ENCODE data around the gene YJEFN3.

Gene YJEFN3

GRCh38 chr19:19528721-19529490 is at the start of gene YJEFN3:
YJEFN3 (plus strand) TSS chr19:19528911; CDS start chr19:19528933, 22 bp downstream.
- DNase-seq, result no peak

DNA sequence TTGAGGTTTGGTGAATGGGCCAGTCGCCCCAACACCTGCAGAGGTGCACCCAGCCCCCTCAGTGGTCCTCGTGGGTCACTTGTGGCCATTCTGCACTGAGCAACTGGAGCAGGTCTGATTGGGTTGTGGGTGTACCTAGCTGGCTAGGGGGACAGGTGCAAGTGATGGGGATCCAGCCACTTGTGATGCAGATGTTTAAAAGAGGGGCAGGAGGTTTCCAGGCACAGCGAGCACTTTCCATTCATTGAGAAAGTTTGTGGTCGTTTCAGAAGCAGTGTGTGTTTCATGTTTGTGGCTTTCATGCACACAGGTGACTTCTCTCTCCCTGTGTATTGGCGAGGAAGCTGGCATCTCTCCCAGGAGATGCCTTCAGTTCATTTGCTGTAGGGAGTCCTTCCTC is 48.0 kb upstream of the YJEFN3 start:
- DNase-seq, result no peak

DNA sequence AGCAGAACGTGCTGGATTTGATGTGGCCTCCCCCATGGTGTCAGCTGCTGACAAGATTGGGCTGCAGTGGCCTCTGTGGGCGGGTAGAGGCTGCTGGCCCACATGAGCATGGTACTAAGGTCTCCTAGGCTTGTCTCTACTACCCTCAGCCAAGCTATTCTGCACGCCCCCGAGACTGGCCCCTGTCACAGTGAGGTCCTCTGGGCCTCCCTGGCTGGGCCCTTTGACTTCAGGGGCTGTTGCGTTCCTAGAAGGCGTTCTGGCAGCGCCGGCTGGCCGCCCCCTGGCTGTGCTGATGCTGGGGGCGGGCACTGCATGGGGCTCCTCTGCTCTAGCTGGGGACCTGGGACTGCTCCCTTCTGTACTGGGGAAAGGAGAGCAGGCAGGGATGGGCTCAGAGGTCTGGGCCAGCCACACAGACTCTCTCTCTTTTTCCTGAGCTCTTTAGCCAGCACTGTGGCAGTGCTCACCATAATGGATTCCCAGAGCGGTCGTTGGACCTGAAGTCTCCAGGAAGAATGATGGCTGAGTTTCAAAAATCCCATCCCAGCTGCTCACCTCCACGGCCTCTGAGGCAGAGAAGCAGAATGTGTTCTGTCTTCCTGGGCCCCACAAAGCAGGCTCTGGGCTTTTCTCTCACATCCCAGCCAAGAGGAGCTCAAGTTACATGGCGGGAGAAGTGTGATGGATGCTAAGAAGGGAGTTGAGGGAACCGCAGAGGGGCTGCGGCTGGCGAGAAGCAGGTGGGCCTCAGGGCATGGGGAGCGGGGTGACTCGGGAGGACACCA is 45.7 kb upstream of the YJEFN3 start:
- no peak for DNase-seq

DNA sequence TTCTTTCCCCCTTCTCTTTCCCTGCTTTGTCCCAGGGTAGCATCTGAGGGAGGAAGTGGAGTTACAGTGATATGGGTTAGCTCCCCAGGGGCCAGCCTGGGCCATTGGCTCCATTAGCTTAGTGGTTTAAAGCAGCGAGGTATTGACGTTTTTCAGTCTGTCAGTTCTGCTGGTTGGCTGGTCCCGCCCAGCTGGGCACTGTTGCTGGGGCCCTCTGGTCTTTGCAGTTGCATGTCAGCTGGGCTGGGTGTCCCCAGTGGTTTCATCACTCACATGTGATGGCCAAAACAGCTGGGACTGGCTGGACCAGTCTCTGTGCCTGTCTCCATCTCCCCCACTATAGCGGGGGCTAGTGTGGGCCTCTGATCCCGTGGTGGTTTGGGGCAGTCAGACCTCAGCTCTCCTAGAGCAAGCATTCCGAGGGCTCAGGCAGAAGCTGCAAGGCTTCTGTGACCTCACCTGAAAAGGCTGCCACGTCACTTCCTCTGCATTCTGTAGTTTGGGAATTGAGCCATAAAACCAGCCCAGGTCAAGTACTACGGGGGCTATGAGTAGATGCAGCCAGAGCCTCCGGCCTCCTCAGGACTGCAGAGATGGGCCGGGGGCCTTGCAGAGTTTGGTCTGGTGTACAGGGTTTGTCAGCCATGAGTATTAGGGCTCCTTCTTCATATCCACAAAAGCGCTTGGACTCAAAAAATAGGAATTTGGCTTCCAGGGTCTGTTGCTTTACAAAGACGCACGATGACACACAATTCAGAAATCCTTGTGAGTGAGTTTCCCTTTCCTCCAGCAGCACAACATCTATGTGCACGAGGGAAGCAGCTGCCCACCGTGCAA is 43.3 kb upstream of the YJEFN3 start:
- DNase-seq, result no peak

GRCh38 chr19:19485998-19486290 is 42.8 kb upstream of the YJEFN3 start:
- no peak for DNase-seq

GRCh38 chr19:19486343-19487076 is 42.2 kb upstream of the YJEFN3 start:
- no peak for DNase-seq

DNA sequence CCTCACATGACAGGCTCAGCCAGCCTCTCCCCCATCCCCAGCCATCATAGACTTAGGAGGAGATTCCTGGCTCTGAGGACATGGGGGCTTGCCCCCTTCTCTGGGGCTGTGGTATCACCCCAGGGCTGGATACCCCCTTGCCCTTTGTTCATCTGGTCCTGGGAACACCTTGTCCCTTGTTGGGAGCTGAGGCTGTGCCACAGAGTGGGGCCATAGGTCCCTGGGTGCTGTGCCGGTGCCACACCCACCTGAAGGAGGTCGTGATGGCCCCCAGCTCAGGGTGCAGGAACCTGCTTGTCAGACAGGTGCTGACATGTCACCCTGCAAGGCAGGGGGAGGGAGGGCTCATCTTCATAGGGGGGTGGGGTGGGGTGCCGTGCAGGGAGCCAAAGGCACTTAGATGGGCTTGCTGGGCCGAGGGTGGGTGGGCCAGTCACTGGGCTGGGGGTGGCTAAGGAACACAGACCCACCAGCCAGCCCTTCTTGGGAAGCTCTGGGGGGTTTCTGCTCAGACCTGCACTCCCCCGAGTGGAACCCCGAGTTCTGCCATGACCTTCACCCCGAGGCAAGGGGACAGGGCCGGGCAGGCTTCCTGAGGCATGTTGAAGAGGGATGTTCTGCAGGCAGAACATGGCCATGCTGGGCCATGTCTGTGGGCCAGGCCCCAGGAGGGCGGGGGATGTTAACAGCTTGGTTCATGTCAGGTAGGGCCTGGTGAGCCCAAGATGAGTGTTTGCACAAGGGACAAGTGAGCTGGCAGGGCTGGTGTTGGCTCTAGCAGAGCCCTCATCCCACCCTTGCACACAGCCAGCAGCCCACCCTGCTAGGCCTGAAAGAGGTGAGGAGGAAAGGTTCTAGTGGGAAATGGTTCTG is 41.4 kb upstream of the YJEFN3 start:
- DNase-seq, result no peak

GRCh38 chr19:19487950-19488874 is 40.5 kb upstream of the YJEFN3 start:
- DNase-seq, result no peak

- peak; percentile 43 to 83 (median 74) for DNase-seq
Observed at GRCh38 chr19:19488875-19489690, 39.6 kb upstream of the YJEFN3 start.

DNA sequence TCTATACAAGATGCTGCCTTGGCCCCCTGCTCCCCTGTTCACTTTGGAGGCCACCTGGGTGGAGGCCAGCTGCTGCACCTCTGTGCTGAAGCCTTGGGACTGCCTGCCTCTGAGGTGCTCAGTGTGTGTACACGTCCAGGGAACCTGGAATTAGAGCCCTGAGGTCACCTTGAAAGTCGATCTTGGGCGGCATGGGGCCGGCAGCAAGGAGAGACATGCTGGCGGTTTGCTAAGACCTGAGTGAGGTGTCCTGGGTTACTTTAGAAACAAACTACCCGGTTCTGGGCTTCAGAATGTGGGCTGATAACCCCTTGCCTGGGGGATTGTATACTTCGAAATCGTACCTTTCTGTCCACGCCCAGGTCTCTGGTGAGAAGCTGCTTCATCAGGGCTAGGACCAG is 38.9 kb upstream of the YJEFN3 start:
- no peak for DNase-seq

- DNase-seq, result peak; percentile 56 to 70 (median 60)
Observed at GRCh38 chr19:19490214-19490968, 38.3 kb upstream of the YJEFN3 start.

DNA sequence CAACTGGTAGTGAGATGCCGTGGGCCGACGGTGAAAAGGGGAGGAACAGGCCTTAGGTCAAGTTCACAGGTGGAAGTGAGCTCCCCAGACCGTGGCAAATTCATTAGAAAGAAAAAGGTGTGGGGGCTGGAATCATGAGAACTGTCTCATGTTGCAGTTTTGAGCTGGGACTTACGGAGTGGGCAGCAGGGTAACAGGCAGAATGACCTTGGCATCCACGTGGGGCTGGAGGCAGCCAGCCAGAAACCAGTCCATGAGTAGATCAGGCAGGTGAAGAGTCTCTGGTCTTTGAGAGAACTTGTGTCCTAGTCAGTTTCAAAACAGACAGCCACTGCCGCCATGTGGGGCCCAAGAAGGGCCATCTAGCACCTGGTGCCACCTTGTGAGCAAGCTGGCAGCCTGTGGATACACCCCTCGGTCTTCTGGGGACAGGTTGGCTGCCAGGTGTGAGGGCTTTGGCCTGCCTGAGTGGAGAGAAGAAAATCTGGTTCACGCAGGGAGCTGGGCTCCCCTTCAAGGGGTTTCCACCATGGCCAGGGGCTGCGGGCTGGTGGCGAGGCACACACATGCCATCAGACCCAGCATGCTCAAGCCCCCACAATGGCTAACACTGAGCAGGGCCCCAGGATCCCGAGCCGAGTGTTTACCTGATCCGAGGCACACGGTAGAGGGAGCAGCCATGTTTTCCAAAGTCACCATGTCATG is 37.2 kb upstream of the YJEFN3 start:
- no peak for DNase-seq

- no peak for DNase-seq
Observed at GRCh38 chr19:19492026-19492610, 36.6 kb upstream of the YJEFN3 start.

DNA sequence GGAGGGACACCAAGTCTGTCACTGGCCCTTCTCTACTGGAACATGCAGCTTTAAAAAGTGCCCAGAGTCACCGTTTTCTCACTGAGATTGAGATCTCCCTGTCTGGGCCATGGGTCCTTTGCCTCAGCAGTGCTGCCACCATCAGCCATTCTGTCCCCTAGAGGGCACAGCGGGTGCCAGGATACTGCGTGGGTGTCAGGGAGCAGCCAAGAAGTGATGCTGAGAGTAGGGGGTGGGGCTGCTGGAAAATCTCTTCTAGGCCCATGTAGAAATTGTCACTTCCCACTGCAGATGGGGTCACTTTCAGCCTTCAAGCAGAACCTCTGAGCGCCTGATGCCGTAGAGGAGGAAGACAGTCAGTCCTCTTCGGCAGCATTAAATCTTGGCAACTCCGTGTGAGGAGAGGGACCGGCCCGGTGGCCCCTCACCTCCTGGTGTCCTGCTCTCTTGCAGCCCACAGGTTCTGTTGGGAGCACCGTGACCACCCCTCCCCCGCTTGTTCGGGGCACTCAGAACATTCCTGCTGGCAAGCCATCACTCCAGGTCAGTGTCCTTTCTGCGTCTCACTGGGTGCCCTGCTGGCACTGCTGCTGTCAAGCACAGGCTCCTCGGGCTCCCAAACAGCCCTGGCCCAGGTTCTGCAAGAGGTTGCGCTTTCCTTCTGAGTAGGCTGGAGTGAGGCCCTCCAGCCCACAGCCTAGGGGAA is 34.7 kb upstream of the YJEFN3 start:
- no peak for DNase-seq

- no peak for DNase-seq
Observed at GRCh38 chr19:19495614-19496603, 32.8 kb upstream of the YJEFN3 start.

All from activated CD4-positive, CD25-positive, alpha-beta regulatory T cell (primary cell).